H9 (cell line): Measurements from ENCODE around the gene ACACA. TPM values are rescaled to one million over a fixed set of nuclear protein-coding genes. Genes with fewer than 3 reads are reported as not detected.

Source experiments
- DNase-seq: peaks from one replicate; pipeline ENCODE4 v3.0.0-alpha.2; 2017
- H2AFZ ChIP-seq: one replicate; pipeline ENCODE4 v1.6.1; 2013; ENCODE audit warnings: mild to moderate bottlenecking, low read length, control low read depth, moderate library complexity
- H2AK5ac ChIP-seq: 2 replicates; pipeline ENCODE4 v1.6.1; 2013; ENCODE audit warnings: low read length, control low read depth, mixed read lengths; ENCODE audit not compliant: insufficient read length
- H2BK120ac ChIP-seq: one replicate; pipeline ENCODE4 v1.6.1; 2013; ENCODE audit warnings: low read depth, mild to moderate bottlenecking, low read length, control low read depth, inconsistent platforms; ENCODE audit not compliant: poor library complexity, severe bottlenecking
- H2BK12ac ChIP-seq: 2 replicates; pipeline ENCODE4 v1.6.1; 2013; ENCODE audit warnings: low read length, control low read depth, mixed read lengths, low read depth; ENCODE audit not compliant: insufficient read length
- H2BK15ac ChIP-seq: 2 replicates; pipeline ENCODE4 v1.6.1; 2013; ENCODE audit warnings: low read depth, low read length, control low read depth
- H2BK20ac ChIP-seq: one replicate; pipeline ENCODE4 v1.6.1; 2013; ENCODE audit warnings: low read depth, mild to moderate bottlenecking, low read length, control low read depth, inconsistent platforms; ENCODE audit not compliant: poor library complexity, severe bottlenecking
- H2BK5ac ChIP-seq: 2 replicates; pipeline ENCODE4 v1.6.1; 2013; ENCODE audit warnings: low read length, control low read depth, mixed read lengths; ENCODE audit not compliant: insufficient read length
- H3K14ac ChIP-seq: 2 replicates; pipeline ENCODE4 v1.6.1; 2013; ENCODE audit warnings: low read length, control low read depth; ENCODE audit not compliant: insufficient read depth
- H3K18ac ChIP-seq: 2 replicates; pipeline ENCODE4 v1.6.1; 2013; ENCODE audit warnings: low read depth, mild to moderate bottlenecking, mixed read lengths, low read length, control low read depth; ENCODE audit not compliant: insufficient read length
- H3K23ac ChIP-seq: 2 replicates; pipeline ENCODE4 v1.6.1; 2013; ENCODE audit warnings: low read length, control low read depth, mixed read lengths, low read depth; ENCODE audit not compliant: insufficient read length
- H3K23me2 ChIP-seq: 2 replicates; pipeline ENCODE4 v1.6.1; 2013; ENCODE audit warnings: low read depth, mild to moderate bottlenecking, mixed read lengths, low read length, control low read depth; ENCODE audit not compliant: insufficient read length, poor library complexity, severe bottlenecking
- H3K27ac ChIP-seq: 2 replicates; pipeline ENCODE4 v1.5.1; 2013; ENCODE audit warnings: low read length, control low read depth, mixed read lengths, low read depth; ENCODE audit not compliant: insufficient read length
- H3K27me3 ChIP-seq: 2 replicates; pipeline ENCODE4 v1.6.1; 2013; ENCODE audit warnings: low read length, control low read depth, inconsistent platforms; ENCODE audit not compliant: insufficient read depth
- H3K4ac ChIP-seq: 2 replicates; pipeline ENCODE4 v1.6.1; 2013; ENCODE audit warnings: low read depth, mild to moderate bottlenecking, control low read depth, inconsistent platforms, low read length, moderate library complexity
- H3K4me1 ChIP-seq: 2 replicates; pipeline ENCODE4 v1.6.1; 2013; ENCODE audit warnings: low read length, control low read depth, inconsistent platforms; ENCODE audit not compliant: insufficient read depth
- H3K4me2 ChIP-seq: 2 replicates; pipeline ENCODE4 v1.6.1; 2013; ENCODE audit warnings: low read length, control low read depth, mixed read lengths; ENCODE audit not compliant: insufficient read length, insufficient read depth
- H3K56ac ChIP-seq: 2 replicates; pipeline ENCODE4 v1.6.1; 2013; ENCODE audit warnings: low read depth, mild to moderate bottlenecking, mixed read lengths, low read length, control low read depth; ENCODE audit not compliant: insufficient read length
- H3K79me1 ChIP-seq: 2 replicates; pipeline ENCODE4 v1.6.1; 2013; ENCODE audit warnings: low read depth, mild to moderate bottlenecking, moderate library complexity, low read length, control low read depth, inconsistent platforms; ENCODE audit not compliant: insufficient read depth, poor library complexity, severe bottlenecking
- H3K79me2 ChIP-seq: 2 replicates; pipeline ENCODE4 v1.6.1; 2013; ENCODE audit warnings: low read length, control low read depth, inconsistent platforms; ENCODE audit not compliant: insufficient read depth
- H3K9ac ChIP-seq: 2 replicates; pipeline ENCODE4 v1.6.1; 2013; ENCODE audit warnings: low read length, control low read depth, mixed read lengths; ENCODE audit not compliant: insufficient read length; ENCODE audit errors: extremely low read depth
- H3K9me3 ChIP-seq: one replicate; pipeline ENCODE4 v1.6.1; 2013; ENCODE audit warnings: low read depth, low read length, inconsistent platforms; ENCODE audit not compliant: control insufficient read depth
- H3T11ph ChIP-seq: one replicate; pipeline ENCODE4 v1.6.1; 2013; ENCODE audit warnings: mild to moderate bottlenecking, low read length, control low read depth, inconsistent platforms
- H4K20me1 ChIP-seq: one replicate; pipeline ENCODE4 v1.6.1; 2013; ENCODE audit not compliant: control insufficient read depth, insufficient read length, insufficient read depth
- H4K5ac ChIP-seq: 2 replicates; pipeline ENCODE4 v1.6.1; 2013; ENCODE audit warnings: low read depth, mild to moderate bottlenecking, mixed read lengths, low read length, control low read depth; ENCODE audit not compliant: insufficient read length
- H4K8ac ChIP-seq: replicated peaks from 2 replicates; pipeline ENCODE4 v1.6.1; 2013; ENCODE audit warnings: low read length, control low read depth, mixed read lengths, low read depth; ENCODE audit not compliant: insufficient read length
- H4K91ac ChIP-seq: 2 replicates; pipeline ENCODE4 v1.6.1; 2013; ENCODE audit warnings: low read depth, mild to moderate bottlenecking, moderate library complexity, mixed read lengths, low read length, control low read depth; ENCODE audit not compliant: insufficient read length
- H3K27ac Mint-ChIP-seq, 3 experiments: 2 replicates in 2 of 3; 3 replicates in 1 of 3; pipeline ENCODE4 v1.8.0; 2020 to 2021; ENCODE audit warnings: mixed read lengths in 3 of 3, mild to moderate bottlenecking in 1 of 3, moderate library complexity in 1 of 3
- H3K27me3 Mint-ChIP-seq: 2 replicates; pipeline ENCODE4 v1.8.0; 2021; ENCODE audit warnings: low read depth, mild to moderate bottlenecking, moderate library complexity, mixed read lengths
- H3K36me3 Mint-ChIP-seq, 3 experiments: 2 replicates in 2 of 3; 3 replicates in 1 of 3; pipeline ENCODE4 v1.8.0; 2020 to 2021; ENCODE audit warnings: low read depth in 3 of 3, mixed read lengths in 3 of 3; ENCODE audit not compliant: insufficient read depth in 1 of 3
- H3K4me1 Mint-ChIP-seq, 2 experiments: 2 replicates each; pipeline ENCODE4 v1.8.0; 2020; ENCODE audit warnings: mixed read lengths in 2 of 2
- H3K4me3 Mint-ChIP-seq, 2 experiments: 2 replicates in 1 of 2; 3 replicates in 1 of 2; pipeline ENCODE4 v1.8.0; 2020 to 2021; ENCODE audit warnings: mild to moderate bottlenecking in 2 of 2, mixed read lengths in 2 of 2, moderate library complexity in 1 of 2
- H3K9me3 Mint-ChIP-seq, 2 experiments: 2 replicates in 1 of 2; 3 replicates in 1 of 2; pipeline ENCODE4 v1.8.0; 2020; ENCODE audit warnings: mild to moderate bottlenecking in 2 of 2, mixed read lengths in 2 of 2, moderate library complexity in 1 of 2
- WGBS: extraction: QIAGEN DNeasy Blood & Tissue Kit; methylation state at CpG from one replicate; pipeline ENCODE4 v1.1.7; 2013; ENCODE audit warnings: missing lambda C conversion rate, low lambda C conversion rate, mixed read lengths; ENCODE audit not compliant: insufficient read length; ENCODE audit errors: extremely low coverage; 5-methylcytosine and 5-hydroxymethylcytosine counted together
- total RNA-seq: library from RNA; stranded (reverse); gene quantifications from 2 replicates; pipeline ENCODE4 v1.2.1, GENCODE V29; 2021
- TF ChIP-seq, protein P1 (sequence below): fragments of 200-600 bp; sonication (generic); conservative IDR thresholded peaks from 3 replicates; pipeline ENCODE4 v1.8.0; 2021; ENCODE audit warnings: antibody characterized with exemption, mild to moderate bottlenecking

ACACA gene
- total RNA-seq, 1 experiment from 2014 or later = 135 TPM

- no peak overlapping the region for H3K4me2 ChIP-seq
- DNase-seq = no peak
- no peaks in the 10 kb centered on the region for H3K23me2 ChIP-seq
- H3K4ac ChIP-seq = no peak overlapping the region
- H3T11ph ChIP-seq = no peak overlapping the region
- H2BK120ac ChIP-seq = no peak overlapping the region
- no peak overlapping the region for H3K9ac ChIP-seq
- Mint-ChIP-seq H3K27me3 (no peaks in the 10 kb centered on the region), H3K4me1 (no peaks in the 10 kb centered on the region), H3K4me3 (no peak overlapping the region), H3K27ac (no peak overlapping the region; a peak in 1 of 7 replicates), H3K36me3 (peaks cover 11 to 39% (median 27%) of the 10 kb centered on the region in 3 experiments; a peak in 5 of 7 replicates), H3K9me3 (no peaks in the 10 kb centered on the region)
- H3K79me2 ChIP-seq = no peaks in the 10 kb centered on the region
- no peak overlapping the region for H2BK5ac ChIP-seq
- TF ChIP-seq, protein P1, sequence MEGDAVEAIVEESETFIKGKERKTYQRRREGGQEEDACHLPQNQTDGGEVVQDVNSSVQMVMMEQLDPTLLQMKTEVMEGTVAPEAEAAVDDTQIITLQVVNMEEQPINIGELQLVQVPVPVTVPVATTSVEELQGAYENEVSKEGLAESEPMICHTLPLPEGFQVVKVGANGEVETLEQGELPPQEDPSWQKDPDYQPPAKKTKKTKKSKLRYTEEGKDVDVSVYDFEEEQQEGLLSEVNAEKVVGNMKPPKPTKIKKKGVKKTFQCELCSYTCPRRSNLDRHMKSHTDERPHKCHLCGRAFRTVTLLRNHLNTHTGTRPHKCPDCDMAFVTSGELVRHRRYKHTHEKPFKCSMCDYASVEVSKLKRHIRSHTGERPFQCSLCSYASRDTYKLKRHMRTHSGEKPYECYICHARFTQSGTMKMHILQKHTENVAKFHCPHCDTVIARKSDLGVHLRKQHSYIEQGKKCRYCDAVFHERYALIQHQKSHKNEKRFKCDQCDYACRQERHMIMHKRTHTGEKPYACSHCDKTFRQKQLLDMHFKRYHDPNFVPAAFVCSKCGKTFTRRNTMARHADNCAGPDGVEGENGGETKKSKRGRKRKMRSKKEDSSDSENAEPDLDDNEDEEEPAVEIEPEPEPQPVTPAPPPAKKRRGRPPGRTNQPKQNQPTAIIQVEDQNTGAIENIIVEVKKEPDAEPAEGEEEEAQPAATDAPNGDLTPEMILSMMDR = no peak
- no peak overlapping the region for H2AK5ac ChIP-seq
- no peaks in the 10 kb centered on the region for H3K4me1 ChIP-seq
- H4K91ac ChIP-seq = no peak overlapping the region
- H2AFZ ChIP-seq = no peak overlapping the region
- no CpG with 5 or more reads among the region's 2 CpGs for WGBS
- no peak overlapping the region for H3K56ac ChIP-seq
- no peaks in the 10 kb centered on the region for H3K27me3 ChIP-seq
- no peak overlapping the region for H4K5ac ChIP-seq
- H3K27ac ChIP-seq = no peak overlapping the region
- H4K8ac ChIP-seq = no peak overlapping the region
- H2BK20ac ChIP-seq = no peak overlapping the region
- H2BK12ac ChIP-seq = no peak overlapping the region
- H4K20me1 ChIP-seq = no peaks in the 10 kb centered on the region
- no peaks in the 10 kb centered on the region for H3K79me1 ChIP-seq
- no peak overlapping the region for H3K18ac ChIP-seq
- H3K23ac ChIP-seq = no peak overlapping the region
- H3K9me3 ChIP-seq = no peaks in the 10 kb centered on the region
- no peak overlapping the region for H3K14ac ChIP-seq
- H2BK15ac ChIP-seq = no peak overlapping the region
Measured at GRCh38 chr17:37200497-37200896, 206.1 kb downstream of the ACACA start.
